ENCODE measurements around the gene SMAGP.
"Not testable (repeated sequence)": the region's sequence is repeated elsewhere in the genome, so short reads cannot be mapped to it uniquely, and the experiment has no call there.

SMAGP gene

GRCh38 chr12:51238510-51239334, 31.5 kb downstream of the SMAGP start, which contains the start of gene DAZAP2:
DAZAP2 (plus strand) TSS chr12:51238826; CDS start chr12:51238908, 82 bp downstream.
- ChIA-PET CTCF (interaction anchor here (0.8 to 1.5 kb wide), 9 partner anchors 9 to 192 kb away, joined by 3 to 6 read pairs (median 3); partner anchors contain the start of gene POU6F1), POLR2A (interaction anchor here (0.6 to 1.8 kb wide), 9 partner anchors 8 to 314 kb away, joined by 3 to 8 read pairs (median 4); partner anchors contain the start of genes CSRNP2 and POU6F1)
- peak; percentile 98 for DNase-seq (ENCODE audit: extremely low spot score)
- TF ChIP-seq, protein P1, sequence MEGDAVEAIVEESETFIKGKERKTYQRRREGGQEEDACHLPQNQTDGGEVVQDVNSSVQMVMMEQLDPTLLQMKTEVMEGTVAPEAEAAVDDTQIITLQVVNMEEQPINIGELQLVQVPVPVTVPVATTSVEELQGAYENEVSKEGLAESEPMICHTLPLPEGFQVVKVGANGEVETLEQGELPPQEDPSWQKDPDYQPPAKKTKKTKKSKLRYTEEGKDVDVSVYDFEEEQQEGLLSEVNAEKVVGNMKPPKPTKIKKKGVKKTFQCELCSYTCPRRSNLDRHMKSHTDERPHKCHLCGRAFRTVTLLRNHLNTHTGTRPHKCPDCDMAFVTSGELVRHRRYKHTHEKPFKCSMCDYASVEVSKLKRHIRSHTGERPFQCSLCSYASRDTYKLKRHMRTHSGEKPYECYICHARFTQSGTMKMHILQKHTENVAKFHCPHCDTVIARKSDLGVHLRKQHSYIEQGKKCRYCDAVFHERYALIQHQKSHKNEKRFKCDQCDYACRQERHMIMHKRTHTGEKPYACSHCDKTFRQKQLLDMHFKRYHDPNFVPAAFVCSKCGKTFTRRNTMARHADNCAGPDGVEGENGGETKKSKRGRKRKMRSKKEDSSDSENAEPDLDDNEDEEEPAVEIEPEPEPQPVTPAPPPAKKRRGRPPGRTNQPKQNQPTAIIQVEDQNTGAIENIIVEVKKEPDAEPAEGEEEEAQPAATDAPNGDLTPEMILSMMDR (IDR thresholded peaks at IDR 0.05; ENCODE audit: control extremely low read depth, extremely low read depth, low read depth, missing control alignments) = no peak

DNA sequence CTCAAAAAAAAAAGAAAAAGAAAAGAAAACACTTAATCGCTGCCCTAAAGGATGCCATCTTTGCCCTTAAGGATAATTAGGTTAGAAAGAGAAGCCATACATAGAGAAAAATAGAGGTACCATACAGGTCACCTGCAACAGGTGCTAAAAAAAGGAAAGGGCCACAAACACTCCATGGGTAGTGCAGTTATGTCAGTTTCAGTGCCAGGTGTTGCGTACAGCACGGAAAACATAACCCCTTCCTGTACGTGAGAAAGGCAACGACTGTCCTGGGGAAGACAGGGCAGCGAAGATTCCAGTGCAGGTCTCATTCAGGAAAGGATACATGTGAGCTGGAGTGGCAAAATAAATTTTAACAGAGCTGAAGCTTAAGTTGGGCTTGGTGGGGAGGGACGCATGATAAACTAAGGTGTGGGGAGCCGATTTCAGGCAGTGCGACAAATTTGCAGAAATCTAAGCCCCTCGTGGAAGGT, 32.1 kb downstream of the SMAGP start:
- TF ChIP-seq, protein P1 (IDR thresholded peaks at IDR 0.05; ENCODE audit: control extremely low read depth, extremely low read depth, low read depth, missing control alignments) = no peak
- DNase-seq (ENCODE audit: extremely low spot score) = no peak
- ChIA-PET POLR2A (interaction anchor here (0.6 to 1.8 kb wide), 8 partner anchors 9 to 157 kb away, joined by 3 to 8 read pairs (median 4); partner anchors contain the start of genes CSRNP2 and POU6F1), CTCF (interaction anchor here (1.1 to 1.5 kb wide), 7 partner anchors 8 to 151 kb away, joined by 3 to 6 read pairs (median 3); partner anchors contain the start of gene POU6F1)

- TF ChIP-seq, protein P1 (IDR thresholded peaks at IDR 0.05; ENCODE audit: control extremely low read depth, extremely low read depth, low read depth, missing control alignments) = no peak
- ChIA-PET CTCF (no interaction called here), POLR2A (no interaction called here)
- no peak for DNase-seq (ENCODE audit: extremely low spot score)
Observed at GRCh38 chr12:51234530-51234929, 35.7 kb downstream of the SMAGP start.

DNA sequence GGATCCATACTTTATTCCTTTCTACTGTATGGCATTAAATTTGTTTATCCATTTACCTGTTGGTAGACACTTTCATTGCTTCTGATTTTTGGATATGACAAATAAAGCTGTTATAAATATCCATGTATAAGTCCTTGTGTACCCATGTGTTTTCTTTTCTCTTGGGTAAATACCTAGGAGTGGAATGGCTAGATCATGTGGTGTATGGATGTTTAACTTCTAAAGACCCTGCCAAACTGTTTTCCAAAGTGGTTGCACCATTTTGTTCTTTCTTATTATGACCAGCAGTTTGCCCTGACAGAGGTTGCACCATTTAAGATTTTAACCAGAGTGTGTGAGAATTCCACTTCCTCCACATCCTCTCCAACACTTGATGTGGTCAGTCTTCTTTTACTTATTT, 37.6 kb downstream of the SMAGP start:
- POLR2A ChIA-PET = no interaction called here
- CTCF ChIA-PET = interaction anchor here (1.0 kb wide), 1 partner anchor 10 kb away, joined by 3 read pairs; no protein-coding TSS in a partner anchor
- no peak for DNase-seq (ENCODE audit: extremely low spot score)
- TF ChIP-seq, protein P1 (IDR thresholded peaks at IDR 0.05; ENCODE audit: control extremely low read depth, extremely low read depth, low read depth, missing control alignments) = no peak

DNA sequence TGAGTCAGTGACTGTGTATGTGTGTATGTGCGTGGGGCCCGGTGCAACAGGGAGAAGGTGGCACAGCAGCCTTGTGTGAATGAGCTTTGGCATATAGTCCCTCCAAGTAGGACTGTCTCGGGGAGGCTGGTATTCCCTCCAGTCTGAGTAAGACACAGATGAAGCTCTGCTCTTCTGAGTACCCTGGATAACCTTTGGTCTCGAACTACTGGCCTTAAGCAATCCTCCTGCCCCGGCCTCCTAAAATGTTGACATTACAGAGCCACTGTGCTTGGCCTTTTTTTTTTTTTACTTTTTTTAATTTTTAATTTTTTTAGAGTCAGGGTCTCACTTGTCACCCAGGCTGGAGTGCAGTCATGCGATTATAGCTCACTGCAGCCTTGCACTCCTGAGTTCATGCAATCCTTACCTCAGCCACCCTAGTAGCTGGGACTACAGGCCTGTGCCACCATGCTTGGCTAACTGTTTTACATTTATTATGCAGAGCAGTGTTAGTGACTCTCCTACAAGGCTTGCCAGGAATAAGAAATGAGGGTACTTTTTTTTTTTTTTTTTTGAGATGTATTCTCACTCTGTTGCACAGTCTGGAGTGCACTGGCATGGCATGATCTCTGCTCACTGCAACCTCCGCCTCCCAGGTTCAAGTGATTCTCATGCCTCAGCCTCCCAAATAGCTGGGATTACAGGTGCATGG, 41.0 kb downstream of the SMAGP start:
- CTCF ChIA-PET = interaction anchor here (1.0 to 2.2 kb wide), 3 partner anchors 10 to 11 kb away, joined by 3 to 20 read pairs (median 4); partner anchors contain the start of genes DAZAP2 and POU6F1
- POLR2A ChIA-PET = interaction anchor here (1.0 kb wide), 1 partner anchor 9 kb away, joined by 4 read pairs; the partner anchor contains the start of gene DAZAP2
- TF ChIP-seq, protein P1 (IDR thresholded peaks at IDR 0.05; ENCODE audit: control extremely low read depth, extremely low read depth, low read depth, missing control alignments) = no peak
- DNase-seq (ENCODE audit: extremely low spot score) = no peak

DNA sequence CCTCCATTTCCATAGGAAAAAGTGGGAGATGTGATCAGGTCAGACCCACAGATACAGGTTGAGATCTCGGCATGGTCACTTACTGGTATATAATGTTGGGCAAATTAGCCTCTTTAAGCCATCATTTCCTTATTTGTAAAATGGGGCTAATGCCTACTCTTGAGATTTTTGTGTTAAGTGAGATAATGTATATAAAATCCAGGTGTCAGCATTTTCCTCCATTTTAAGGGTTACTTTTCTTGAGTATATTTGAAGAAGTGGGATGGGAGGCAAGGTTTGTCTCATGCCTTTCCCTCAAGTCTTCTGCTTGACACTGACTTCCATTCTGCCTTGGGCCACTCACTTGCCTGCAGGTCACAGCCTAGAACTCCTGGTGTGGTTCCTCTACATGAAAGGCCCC, 42.3 kb downstream of the SMAGP start:
- no peak for DNase-seq (ENCODE audit: extremely low spot score)
- ChIA-PET CTCF (interaction anchor here (0.7 to 1.0 kb wide), 2 partner anchors 10 kb away, joined by 3 to 4 read pairs; partner anchors contain the start of gene POU6F1), POLR2A (no interaction called here)
- TF ChIP-seq, protein P1 (IDR thresholded peaks at IDR 0.05; ENCODE audit: control extremely low read depth, extremely low read depth, low read depth, missing control alignments) = no peak

- POLR2A ChIA-PET; DNase-seq (ENCODE audit: extremely low spot score): not testable (repeated sequence)
- CTCF ChIA-PET = interaction anchor here (0.7 to 1.3 kb wide), 2 partner anchors 9 to 37 kb away, joined by 3 read pairs; partner anchors contain the start of gene POU6F1
Observed at GRCh38 chr12:51227112-51227511, 43.1 kb downstream of the SMAGP start.
